CD4-positive, alpha-beta T cell treated with Interleukin-21 for 1 hour (primary cell): ENCODE data around the gene C14orf93.
A peak's percentile ranks its signal among the peaks of the same experiment; 100 is the strongest.

ENCODE experiments used
- DNase-seq: peaks from one replicate; pipeline ENCODE4 v3.0.0-alpha.2; 2020

Gene C14orf93

GRCh38 chr14:22993517-22993916 is 16.4 kb downstream of the C14orf93 start:
- DNase-seq = no peak

GRCh38 chr14:22991852-22992251 is 18.1 kb downstream of the C14orf93 start:
- no peak for DNase-seq

- no peak for DNase-seq
These were observed 22.7 kb downstream of the C14orf93 start for GRCh38 chr14:22987291-22987690.

DNA sequence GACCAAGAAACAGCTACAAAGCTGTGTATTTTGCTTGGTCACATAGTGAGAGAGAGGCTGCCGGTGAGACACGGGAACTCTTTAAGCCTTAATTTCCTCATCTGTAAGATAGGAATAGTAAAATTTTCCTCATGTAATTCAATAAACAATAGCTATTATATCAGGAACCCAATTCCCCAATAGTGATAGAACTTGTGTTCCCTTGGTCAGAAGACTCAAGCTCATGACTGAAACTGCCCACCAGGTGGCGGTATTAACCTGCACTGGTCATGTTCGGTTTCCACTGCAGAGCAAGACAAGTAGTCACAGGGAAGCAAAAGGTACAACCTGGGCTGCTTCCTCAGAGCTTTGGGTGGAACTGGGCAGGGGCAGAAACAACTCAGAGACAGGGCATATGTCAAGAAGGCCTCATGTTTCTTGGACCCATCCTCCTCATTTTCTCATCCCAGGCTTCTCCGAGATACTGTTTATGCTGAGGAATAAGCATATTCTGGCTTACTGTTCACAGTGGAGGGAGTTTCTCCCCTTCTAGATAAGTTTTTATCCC is 23.4 kb downstream of the C14orf93 start:
- peak; percentile 88 for DNase-seq

GRCh38 chr14:22985894-22986507 is 23.9 kb downstream of the C14orf93 start:
- no peak for DNase-seq

- DNase-seq = no peak
These were observed 24.8 kb downstream of the C14orf93 start for GRCh38 chr14:22984959-22985658.

- DNase-seq = peak; percentile 80
These were observed 27.3 kb downstream of the C14orf93 start, which contains the start of gene AJUBA for GRCh38 chr14:22982477-22983245. TSS of gene AJUBA (minus strand) at chr14:22982551. CDS start at chr14:22982266, 285 bp downstream.

GRCh38 chr14:22981876-22982476 is 28.0 kb downstream of the C14orf93 start:
- DNase-seq = no peak

DNA sequence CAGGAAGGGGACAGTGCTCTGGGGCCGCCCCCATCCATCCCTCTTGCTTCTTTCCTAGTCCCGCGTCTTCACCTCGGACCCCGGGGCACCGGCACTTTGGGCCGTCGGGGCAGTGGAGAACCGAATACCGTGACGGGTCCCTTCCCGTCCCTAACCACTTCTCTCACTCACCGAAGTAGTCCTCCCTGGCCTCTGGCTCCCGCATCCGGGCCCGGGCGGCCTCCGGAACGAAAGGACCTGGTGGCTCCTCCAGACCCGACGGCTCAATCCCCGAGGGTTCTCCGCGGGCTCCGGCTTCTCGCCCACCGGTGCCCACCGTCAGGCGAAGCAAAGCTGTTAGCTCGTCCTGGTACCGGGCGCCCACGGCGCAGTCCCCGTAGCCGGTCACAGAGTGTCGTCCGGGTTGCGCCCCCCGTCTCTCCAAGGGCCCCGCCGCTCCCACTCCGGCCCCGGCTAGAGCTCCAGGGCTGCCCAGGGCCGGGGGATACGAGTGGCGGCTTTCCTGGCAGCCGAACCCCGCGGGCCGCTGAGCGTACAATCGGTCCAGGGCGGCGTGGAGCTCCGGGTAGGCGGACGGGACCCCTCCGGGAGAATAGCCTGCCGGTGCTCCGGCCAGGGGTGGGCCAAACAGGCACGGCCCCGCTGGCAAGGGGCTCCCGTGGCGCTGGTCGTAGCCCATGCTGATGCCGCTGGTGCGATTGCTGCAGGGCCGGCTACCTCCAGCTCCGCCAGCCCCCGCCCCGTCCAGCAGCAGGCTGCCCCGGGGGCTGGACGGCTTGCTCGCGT is 28.7 kb downstream of the C14orf93 start:
- DNase-seq = no peak

DNA sequence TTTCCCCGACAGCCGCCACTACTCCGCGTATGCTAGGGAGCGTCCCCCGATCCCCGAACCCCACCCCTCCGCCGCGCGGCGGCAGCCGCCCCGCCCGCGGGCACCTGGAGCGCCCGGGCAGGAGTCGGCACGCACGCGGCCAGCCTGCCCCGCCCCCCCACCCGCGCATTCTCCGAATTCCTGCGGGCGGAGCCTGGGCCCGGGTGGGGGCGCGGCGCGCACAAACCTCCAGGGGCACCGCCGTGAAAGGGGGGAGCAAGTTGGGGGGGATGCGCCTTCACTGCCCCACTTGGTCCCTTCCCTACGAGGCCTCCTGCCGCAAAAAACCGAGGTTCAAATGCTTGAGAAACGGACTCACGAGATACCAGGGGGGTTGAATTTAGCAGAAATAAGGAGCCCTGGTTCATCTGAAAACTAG is 29.3 kb downstream of the C14orf93 start:
- peak; percentile 17 for DNase-seq

DNA sequence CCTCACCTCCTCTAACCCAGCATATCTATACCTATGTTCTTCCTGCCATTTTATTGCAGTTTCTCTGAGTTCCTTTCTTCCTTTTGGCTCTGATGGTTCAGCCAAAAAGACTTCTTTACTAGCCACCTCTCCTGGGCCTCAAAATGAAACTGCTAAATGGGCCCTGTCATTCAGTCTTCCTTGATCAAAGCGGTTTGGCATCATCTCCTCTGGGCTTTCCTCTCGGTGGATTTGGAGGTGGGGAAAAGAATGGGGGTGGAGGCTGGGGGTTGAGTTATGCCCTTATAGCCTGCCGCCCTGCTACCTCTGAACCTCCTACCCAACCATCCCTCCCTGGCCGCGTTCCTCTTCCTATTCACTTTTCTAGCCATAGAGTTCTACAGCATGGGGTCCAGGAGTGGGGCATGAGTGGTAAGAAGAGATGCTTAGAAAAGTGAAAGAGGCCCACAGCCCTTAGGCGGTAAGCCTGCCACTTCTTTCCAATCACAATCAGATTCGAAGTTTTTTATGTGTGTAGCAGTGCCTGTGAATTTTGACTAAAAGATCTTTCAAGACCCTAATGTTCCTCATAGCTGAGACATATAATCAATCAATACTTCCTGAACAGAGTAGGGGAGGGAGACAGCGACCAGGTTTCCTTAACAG is 30.1 kb downstream of the C14orf93 start:
- DNase-seq = no peak

DNA sequence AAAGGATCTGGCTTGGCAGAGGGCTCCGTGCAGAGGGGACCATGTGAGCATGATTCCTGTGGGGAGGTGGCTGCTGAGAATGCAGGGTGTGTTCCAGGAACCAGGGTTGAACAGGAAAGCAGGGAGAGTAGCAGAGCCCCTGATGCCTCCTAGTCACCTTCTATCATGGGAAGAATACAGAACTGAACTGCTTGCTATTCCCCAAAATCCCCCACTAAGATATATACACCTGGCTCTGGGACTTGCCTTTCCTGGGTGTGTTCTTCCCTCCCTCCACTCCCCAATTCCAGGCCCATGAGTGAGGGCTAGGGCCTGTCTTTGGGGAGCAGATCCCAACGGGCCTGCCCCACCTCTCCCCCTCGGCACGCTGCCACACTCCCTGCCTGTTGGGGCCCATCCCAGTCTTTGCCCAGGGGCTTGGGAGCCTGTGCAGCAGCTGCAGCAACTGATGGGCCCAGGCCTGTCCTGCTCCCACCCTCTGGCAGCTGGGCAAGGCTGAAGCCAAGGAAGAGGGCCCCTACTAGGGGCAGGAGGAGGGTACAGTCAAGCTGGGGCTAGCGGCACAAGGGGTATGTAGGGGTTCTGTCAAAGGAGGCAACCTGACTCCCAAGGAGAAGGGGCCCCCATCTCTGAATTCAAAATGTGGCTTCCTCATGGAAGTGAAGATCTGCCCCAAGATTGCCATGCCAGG is 30.8 kb downstream of the C14orf93 start:
- DNase-seq = no peak

DNA sequence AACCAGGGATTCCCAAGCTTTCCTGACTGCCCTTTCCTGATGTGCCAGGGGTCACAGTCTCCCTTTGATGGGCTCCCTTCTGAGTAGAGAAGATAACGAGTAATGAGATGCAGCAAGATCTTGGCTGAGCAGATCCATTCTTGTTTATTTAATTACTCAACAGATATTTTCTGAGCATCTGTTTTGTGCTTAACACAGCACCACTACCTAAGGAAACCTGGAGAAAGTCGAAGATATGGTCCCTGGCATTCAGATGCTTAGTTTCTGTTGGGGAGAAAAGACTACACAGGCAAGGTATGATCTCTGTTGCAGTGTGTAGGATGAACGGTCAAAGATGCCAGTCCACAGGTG is 31.5 kb downstream of the C14orf93 start:
- no peak for DNase-seq

- no peak for DNase-seq
These were observed 32.1 kb downstream of the C14orf93 start for GRCh38 chr14:22977684-22978486.

- DNase-seq = no peak
These were observed 32.6 kb downstream of the C14orf93 start for GRCh38 chr14:22977434-22977683.

DNA sequence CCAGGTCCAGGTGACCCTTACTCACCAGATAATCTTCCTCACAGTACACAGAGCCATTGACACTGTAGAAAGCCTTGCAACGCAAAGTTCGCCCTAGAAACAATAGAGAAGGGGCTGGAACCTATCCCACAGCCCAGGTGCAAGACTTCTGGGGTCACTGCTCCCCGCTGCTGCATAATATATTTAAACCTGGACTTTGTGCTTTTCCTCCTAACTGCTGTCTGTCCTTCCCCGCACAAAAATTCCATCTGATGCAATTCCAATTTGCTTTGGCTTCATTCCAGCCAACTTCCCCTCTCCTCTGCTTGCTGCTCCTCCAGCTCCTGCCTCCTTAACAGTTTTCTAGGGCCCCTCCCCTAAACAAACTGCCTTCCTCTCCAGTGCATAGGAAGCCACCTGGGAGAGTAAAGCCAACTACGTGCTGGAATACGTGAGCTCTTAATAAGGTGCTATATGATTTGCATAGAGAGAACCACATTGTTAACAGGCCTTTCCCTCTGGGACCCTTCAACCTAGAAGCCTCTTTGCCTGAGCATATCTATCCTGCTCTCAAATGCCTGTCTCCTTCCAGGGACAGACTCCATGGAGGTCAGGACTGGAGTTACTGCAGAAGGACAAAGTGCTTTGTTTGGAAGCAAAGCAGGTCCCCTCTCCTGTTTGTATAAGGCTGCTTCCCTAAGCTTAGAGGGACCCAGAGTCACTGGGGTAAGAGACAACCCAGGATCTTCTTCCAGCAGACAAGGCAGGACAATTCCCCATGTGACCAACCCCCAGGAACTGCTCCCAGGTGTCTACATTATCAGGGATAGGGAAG is 33.1 kb downstream of the C14orf93 start:
- no peak for DNase-seq

- DNase-seq = no peak
These were observed 35.2 kb downstream of the C14orf93 start for GRCh38 chr14:22974530-22975313.

- DNase-seq = peak; percentile 52
These were observed 36.5 kb downstream of the C14orf93 start for GRCh38 chr14:22973217-22974032.
